C4-2B (cell line): Measurements from ENCODE around the gene THADA.

Source experiments
- CTCF ChIP-seq: fragments of 450-650 bp; conservative IDR thresholded peaks from 2 replicates; pipeline ENCODE4 v1.5.1; 2017; ENCODE audit warnings: mild to moderate bottlenecking
- ZFX ChIP-seq: fragments of 450-650 bp; IDR thresholded peaks from 2 replicates; pipeline ENCODE4 v1.6.1; 2017

GRCh38 chr2:43246641-43247040, 349.2 kb downstream of the THADA start:
- no peak for TF ChIP-seq CTCF
- no peak for TF ChIP-seq ZFX
